ENCODE data around the gene SFTA2.

Gene SFTA2

DNA sequence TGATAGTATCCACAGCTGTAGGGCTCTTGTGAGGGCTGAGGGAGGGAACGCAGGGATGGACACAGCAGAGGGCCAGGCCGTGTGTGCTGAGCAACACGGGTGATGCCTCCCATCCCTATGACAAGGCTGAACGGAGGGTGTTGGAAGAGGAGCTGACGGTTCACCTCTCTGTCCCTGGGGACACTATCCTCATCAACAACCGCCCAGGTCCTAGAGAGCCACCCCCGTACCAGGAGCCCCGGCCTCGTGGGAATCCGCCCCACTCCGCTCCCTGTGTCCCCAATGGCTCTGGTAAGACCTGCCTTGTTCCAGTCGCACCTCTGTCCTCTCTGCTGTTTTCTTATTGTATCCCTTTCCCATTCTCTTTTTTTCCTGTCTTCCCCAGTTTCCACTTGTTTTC is 37.6 kb downstream of the SFTA2 start:
- H3K4me3 ChIP-seq (ENCODE audit: low read depth, low read length) = no peak overlapping the region
- TF ChIP-seq, protein P1, sequence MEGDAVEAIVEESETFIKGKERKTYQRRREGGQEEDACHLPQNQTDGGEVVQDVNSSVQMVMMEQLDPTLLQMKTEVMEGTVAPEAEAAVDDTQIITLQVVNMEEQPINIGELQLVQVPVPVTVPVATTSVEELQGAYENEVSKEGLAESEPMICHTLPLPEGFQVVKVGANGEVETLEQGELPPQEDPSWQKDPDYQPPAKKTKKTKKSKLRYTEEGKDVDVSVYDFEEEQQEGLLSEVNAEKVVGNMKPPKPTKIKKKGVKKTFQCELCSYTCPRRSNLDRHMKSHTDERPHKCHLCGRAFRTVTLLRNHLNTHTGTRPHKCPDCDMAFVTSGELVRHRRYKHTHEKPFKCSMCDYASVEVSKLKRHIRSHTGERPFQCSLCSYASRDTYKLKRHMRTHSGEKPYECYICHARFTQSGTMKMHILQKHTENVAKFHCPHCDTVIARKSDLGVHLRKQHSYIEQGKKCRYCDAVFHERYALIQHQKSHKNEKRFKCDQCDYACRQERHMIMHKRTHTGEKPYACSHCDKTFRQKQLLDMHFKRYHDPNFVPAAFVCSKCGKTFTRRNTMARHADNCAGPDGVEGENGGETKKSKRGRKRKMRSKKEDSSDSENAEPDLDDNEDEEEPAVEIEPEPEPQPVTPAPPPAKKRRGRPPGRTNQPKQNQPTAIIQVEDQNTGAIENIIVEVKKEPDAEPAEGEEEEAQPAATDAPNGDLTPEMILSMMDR (IDR thresholded peaks at IDR 0.05; ENCODE audit: low read depth, low read length) = no peak

DNA sequence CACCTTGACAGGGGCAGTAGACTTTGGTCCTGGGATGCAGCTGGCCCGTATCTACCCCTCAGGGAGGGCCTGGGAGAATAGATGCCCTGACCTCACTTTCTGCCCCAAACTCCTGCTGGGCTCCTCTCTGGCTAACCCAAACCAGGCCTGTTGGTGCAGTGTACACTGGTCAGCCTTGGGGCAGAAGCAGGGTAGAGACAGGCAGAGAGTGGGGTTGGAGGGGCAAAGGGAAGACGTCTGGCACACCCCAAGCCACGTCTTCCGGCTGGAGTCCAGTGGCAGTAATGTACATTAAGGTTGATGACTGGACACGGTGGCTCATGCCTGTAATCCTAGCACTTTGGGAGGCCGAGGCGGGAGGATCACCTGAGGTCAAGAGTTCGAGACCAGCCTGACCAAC is 38.3 kb downstream of the SFTA2 start:
- TF ChIP-seq, protein P1 (IDR thresholded peaks at IDR 0.05; ENCODE audit: low read depth, low read length) = no peak
- no peak overlapping the region for H3K4me3 ChIP-seq (ENCODE audit: low read depth, low read length)

DNA sequence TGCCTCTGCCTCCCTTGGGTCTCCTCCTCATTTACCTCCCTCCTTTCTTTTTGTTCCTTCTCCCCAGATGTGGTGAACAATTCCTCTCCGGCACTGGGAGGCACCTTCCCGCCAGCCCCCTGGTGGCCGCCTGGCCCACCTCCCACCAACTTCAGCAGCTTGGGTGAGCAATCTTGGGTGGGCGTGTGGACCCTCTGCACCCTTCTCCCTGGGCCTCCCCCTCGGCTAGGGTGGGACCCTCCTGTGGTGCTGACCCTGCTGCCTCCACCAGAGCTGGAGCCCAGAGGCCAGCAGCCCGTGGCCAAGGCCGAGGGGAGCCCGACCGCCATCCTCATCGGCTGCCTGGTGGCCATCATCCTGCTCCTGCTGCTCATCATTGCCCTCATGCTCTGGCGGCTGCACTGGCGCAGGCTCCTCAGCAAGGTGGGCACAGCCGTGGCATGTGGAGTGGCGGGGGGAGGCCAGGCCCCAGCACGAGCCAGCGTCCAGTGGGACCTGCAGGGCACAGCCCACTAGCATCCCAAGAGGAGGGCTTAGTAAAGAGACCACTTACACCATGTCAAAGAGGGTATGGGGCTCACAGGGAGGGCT is 38.9 kb downstream of the SFTA2 start:
- TF ChIP-seq, protein P1 (IDR thresholded peaks at IDR 0.05; ENCODE audit: low read depth, low read length) = no peak
- no peak overlapping the region for H3K4me3 ChIP-seq (ENCODE audit: low read depth, low read length)

DNA sequence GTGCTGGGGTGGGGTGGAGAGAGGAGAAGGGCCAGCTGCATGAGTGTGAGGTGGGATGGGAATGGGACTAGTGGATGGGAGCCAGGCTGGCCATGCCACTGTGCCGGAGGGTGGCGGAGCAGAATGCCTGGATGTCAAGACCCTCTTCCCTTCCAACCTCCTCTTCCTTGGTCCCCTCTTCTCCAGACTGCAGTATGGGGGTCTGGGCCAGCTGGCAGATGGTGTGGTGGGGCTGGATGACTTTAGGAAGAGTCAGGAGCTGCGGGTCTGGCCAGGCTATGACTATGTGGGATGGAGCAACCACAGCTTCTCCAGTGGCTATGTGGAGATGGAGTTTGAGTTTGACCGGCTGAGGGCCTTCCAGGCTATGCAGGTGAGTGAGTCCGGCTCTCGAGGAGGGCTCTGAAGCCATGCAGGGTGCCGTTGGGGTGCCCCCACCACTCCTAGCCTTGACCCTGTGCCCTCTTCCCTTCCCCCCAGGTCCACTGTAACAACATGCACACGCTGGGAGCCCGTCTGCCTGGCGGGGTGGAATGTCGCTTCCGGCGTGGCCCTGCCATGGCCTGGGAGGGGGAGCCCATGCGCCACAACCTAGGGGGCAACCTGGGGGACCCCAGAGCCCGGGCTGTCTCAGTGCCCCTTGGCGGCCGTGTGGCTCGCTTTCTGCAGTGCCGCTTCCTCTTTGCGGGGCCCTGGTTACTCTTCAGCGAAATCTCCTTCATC is 40.0 kb downstream of the SFTA2 start:
- H3K4me3 ChIP-seq (ENCODE audit: low read depth, low read length) = no peak overlapping the region
- TF ChIP-seq, protein P1 (IDR thresholded peaks at IDR 0.05; ENCODE audit: low read depth, low read length) = no peak

DNA sequence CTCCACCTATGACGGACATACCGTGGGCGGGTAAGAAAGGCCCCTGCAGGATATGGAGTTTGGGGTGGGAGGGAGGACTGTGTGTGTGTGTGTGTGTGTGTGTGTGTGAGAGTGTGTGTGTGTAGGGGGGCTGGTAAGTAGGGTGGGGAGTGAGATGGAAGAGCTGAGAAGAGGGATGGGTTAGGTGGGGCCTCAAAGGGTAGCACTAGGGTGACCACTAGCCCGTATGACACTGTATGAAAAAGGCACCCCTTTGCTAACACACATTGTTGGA is 40.6 kb downstream of the SFTA2 start:
- TF ChIP-seq, protein P1 (IDR thresholded peaks at IDR 0.05; ENCODE audit: low read depth, low read length) = no peak
- H3K4me3 ChIP-seq (ENCODE audit: low read depth, low read length) = no peak overlapping the region

DNA sequence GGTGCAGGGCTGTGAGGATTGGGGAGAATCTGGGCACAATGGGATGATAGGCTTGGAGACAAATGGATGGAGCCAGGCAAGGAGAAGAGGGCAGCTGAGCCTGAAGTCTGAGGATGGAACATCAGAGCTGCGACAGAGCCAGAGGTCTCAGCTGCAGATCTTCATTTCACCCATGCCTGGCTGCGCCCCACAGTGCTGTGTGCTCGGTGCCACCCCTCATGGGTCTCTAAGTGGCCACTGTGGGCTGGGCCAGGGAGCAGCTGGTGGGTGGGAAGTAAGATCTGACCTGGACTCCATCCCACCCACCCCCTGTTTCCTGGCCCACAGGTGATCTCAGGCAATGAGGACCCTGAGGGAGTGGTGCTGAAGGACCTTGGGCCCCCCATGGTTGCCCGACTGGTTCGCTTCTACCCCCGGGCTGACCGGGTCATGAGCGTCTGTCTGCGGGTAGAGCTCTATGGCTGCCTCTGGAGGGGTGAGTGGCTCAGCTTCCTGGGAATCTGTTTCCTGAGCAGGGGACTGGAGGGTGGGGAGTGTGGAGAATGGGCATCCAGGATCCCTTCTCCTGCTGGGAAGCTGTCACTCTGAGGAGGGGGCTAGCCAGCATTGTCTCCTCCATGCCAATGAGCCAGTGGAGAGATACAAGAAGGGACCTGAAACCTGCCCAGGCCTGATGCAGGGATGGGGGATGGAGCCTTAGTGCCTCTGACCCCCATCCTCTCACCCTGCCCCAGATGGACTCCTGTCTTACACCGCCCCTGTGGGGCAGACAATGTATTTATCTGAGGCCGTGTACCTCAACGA is 41.1 kb downstream of the SFTA2 start:
- TF ChIP-seq, protein P1 (IDR thresholded peaks at IDR 0.05; ENCODE audit: low read depth, low read length) = no peak
- no peak overlapping the region for H3K4me3 ChIP-seq (ENCODE audit: low read depth, low read length)
